H9 (cell line): ENCODE measurements around the gene ADIRF. TPM values are rescaled to one million over a fixed set of nuclear protein-coding genes. Genes with fewer than 3 reads are reported as not detected.

Source experiments
- DNase-seq: peaks from one replicate; pipeline ENCODE4 v3.0.0-alpha.2; 2017
- H2AFZ ChIP-seq: one replicate; pipeline ENCODE4 v1.6.1; 2013; ENCODE audit warnings: mild to moderate bottlenecking, low read length, control low read depth, moderate library complexity
- H2AK5ac ChIP-seq: 2 replicates; pipeline ENCODE4 v1.6.1; 2013; ENCODE audit warnings: low read length, control low read depth, mixed read lengths; ENCODE audit not compliant: insufficient read length
- H2BK120ac ChIP-seq: one replicate; pipeline ENCODE4 v1.6.1; 2013; ENCODE audit warnings: low read depth, mild to moderate bottlenecking, low read length, control low read depth, inconsistent platforms; ENCODE audit not compliant: poor library complexity, severe bottlenecking
- H2BK12ac ChIP-seq: 2 replicates; pipeline ENCODE4 v1.6.1; 2013; ENCODE audit warnings: low read length, control low read depth, mixed read lengths, low read depth; ENCODE audit not compliant: insufficient read length
- H2BK15ac ChIP-seq: 2 replicates; pipeline ENCODE4 v1.6.1; 2013; ENCODE audit warnings: low read depth, low read length, control low read depth
- H2BK20ac ChIP-seq: one replicate; pipeline ENCODE4 v1.6.1; 2013; ENCODE audit warnings: low read depth, mild to moderate bottlenecking, low read length, control low read depth, inconsistent platforms; ENCODE audit not compliant: poor library complexity, severe bottlenecking
- H2BK5ac ChIP-seq: 2 replicates; pipeline ENCODE4 v1.6.1; 2013; ENCODE audit warnings: low read length, control low read depth, mixed read lengths; ENCODE audit not compliant: insufficient read length
- H3K14ac ChIP-seq: 2 replicates; pipeline ENCODE4 v1.6.1; 2013; ENCODE audit warnings: low read length, control low read depth; ENCODE audit not compliant: insufficient read depth
- H3K18ac ChIP-seq: 2 replicates; pipeline ENCODE4 v1.6.1; 2013; ENCODE audit warnings: low read depth, mild to moderate bottlenecking, mixed read lengths, low read length, control low read depth; ENCODE audit not compliant: insufficient read length
- H3K23ac ChIP-seq: 2 replicates; pipeline ENCODE4 v1.6.1; 2013; ENCODE audit warnings: low read length, control low read depth, mixed read lengths, low read depth; ENCODE audit not compliant: insufficient read length
- H3K23me2 ChIP-seq: 2 replicates; pipeline ENCODE4 v1.6.1; 2013; ENCODE audit warnings: low read depth, mild to moderate bottlenecking, mixed read lengths, low read length, control low read depth; ENCODE audit not compliant: insufficient read length, poor library complexity, severe bottlenecking
- H3K27ac ChIP-seq: 2 replicates; pipeline ENCODE4 v1.5.1; 2013; ENCODE audit warnings: low read length, control low read depth, mixed read lengths, low read depth; ENCODE audit not compliant: insufficient read length
- H3K27me3 ChIP-seq: 2 replicates; pipeline ENCODE4 v1.6.1; 2013; ENCODE audit warnings: low read length, control low read depth, inconsistent platforms; ENCODE audit not compliant: insufficient read depth
- H3K4ac ChIP-seq: 2 replicates; pipeline ENCODE4 v1.6.1; 2013; ENCODE audit warnings: low read depth, mild to moderate bottlenecking, control low read depth, inconsistent platforms, low read length, moderate library complexity
- H3K4me1 ChIP-seq: 2 replicates; pipeline ENCODE4 v1.6.1; 2013; ENCODE audit warnings: low read length, control low read depth, inconsistent platforms; ENCODE audit not compliant: insufficient read depth
- H3K4me2 ChIP-seq: 2 replicates; pipeline ENCODE4 v1.6.1; 2013; ENCODE audit warnings: low read length, control low read depth, mixed read lengths; ENCODE audit not compliant: insufficient read length, insufficient read depth
- H3K56ac ChIP-seq: 2 replicates; pipeline ENCODE4 v1.6.1; 2013; ENCODE audit warnings: low read depth, mild to moderate bottlenecking, mixed read lengths, low read length, control low read depth; ENCODE audit not compliant: insufficient read length
- H3K79me1 ChIP-seq: 2 replicates; pipeline ENCODE4 v1.6.1; 2013; ENCODE audit warnings: low read depth, mild to moderate bottlenecking, moderate library complexity, low read length, control low read depth, inconsistent platforms; ENCODE audit not compliant: insufficient read depth, poor library complexity, severe bottlenecking
- H3K79me2 ChIP-seq: 2 replicates; pipeline ENCODE4 v1.6.1; 2013; ENCODE audit warnings: low read length, control low read depth, inconsistent platforms; ENCODE audit not compliant: insufficient read depth
- H3K9ac ChIP-seq: 2 replicates; pipeline ENCODE4 v1.6.1; 2013; ENCODE audit warnings: low read length, control low read depth, mixed read lengths; ENCODE audit not compliant: insufficient read length; ENCODE audit errors: extremely low read depth
- H3K9me3 ChIP-seq: one replicate; pipeline ENCODE4 v1.6.1; 2013; ENCODE audit warnings: low read depth, low read length, inconsistent platforms; ENCODE audit not compliant: control insufficient read depth
- H3T11ph ChIP-seq: one replicate; pipeline ENCODE4 v1.6.1; 2013; ENCODE audit warnings: mild to moderate bottlenecking, low read length, control low read depth, inconsistent platforms
- H4K20me1 ChIP-seq: one replicate; pipeline ENCODE4 v1.6.1; 2013; ENCODE audit not compliant: control insufficient read depth, insufficient read length, insufficient read depth
- H4K5ac ChIP-seq: 2 replicates; pipeline ENCODE4 v1.6.1; 2013; ENCODE audit warnings: low read depth, mild to moderate bottlenecking, mixed read lengths, low read length, control low read depth; ENCODE audit not compliant: insufficient read length
- H4K8ac ChIP-seq: replicated peaks from 2 replicates; pipeline ENCODE4 v1.6.1; 2013; ENCODE audit warnings: low read length, control low read depth, mixed read lengths, low read depth; ENCODE audit not compliant: insufficient read length
- H4K91ac ChIP-seq: 2 replicates; pipeline ENCODE4 v1.6.1; 2013; ENCODE audit warnings: low read depth, mild to moderate bottlenecking, moderate library complexity, mixed read lengths, low read length, control low read depth; ENCODE audit not compliant: insufficient read length
- H3K27ac Mint-ChIP-seq, 3 experiments: 2 replicates in 2 of 3; 3 replicates in 1 of 3; pipeline ENCODE4 v1.8.0; 2020 to 2021; ENCODE audit warnings: mixed read lengths in 3 of 3, mild to moderate bottlenecking in 1 of 3, moderate library complexity in 1 of 3
- H3K27me3 Mint-ChIP-seq: 2 replicates; pipeline ENCODE4 v1.8.0; 2021; ENCODE audit warnings: low read depth, mild to moderate bottlenecking, moderate library complexity, mixed read lengths
- H3K36me3 Mint-ChIP-seq, 3 experiments: 2 replicates in 2 of 3; 3 replicates in 1 of 3; pipeline ENCODE4 v1.8.0; 2020 to 2021; ENCODE audit warnings: low read depth in 3 of 3, mixed read lengths in 3 of 3; ENCODE audit not compliant: insufficient read depth in 1 of 3
- H3K4me1 Mint-ChIP-seq, 2 experiments: 2 replicates each; pipeline ENCODE4 v1.8.0; 2020; ENCODE audit warnings: mixed read lengths in 2 of 2
- H3K4me3 Mint-ChIP-seq, 2 experiments: 2 replicates in 1 of 2; 3 replicates in 1 of 2; pipeline ENCODE4 v1.8.0; 2020 to 2021; ENCODE audit warnings: mild to moderate bottlenecking in 2 of 2, mixed read lengths in 2 of 2, moderate library complexity in 1 of 2
- H3K9me3 Mint-ChIP-seq, 2 experiments: 2 replicates in 1 of 2; 3 replicates in 1 of 2; pipeline ENCODE4 v1.8.0; 2020; ENCODE audit warnings: mild to moderate bottlenecking in 2 of 2, mixed read lengths in 2 of 2, moderate library complexity in 1 of 2
- CTCF ChIP-seq: fragments of 200-600 bp; sonication (generic); conservative IDR thresholded peaks from 3 replicates; pipeline ENCODE4 v1.8.0; 2021; ENCODE audit warnings: antibody characterized with exemption, mild to moderate bottlenecking
- total RNA-seq: library from RNA; stranded (reverse); gene quantifications from 2 replicates; pipeline ENCODE4 v1.2.1, GENCODE V29; 2021

Gene ADIRF
- total RNA-seq, 1 experiment from 2014 or later = not detected

- peaks cover 16 to 29% (median 20%) of the 10 kb centered on the region in 3 experiments for H3K36me3 Mint-ChIP-seq
- H3K27me3 Mint-ChIP-seq = peaks cover 8% of the 10 kb centered on the region
- Histone ChIP-seq H3K4me1 (peaks cover 15% of the 10 kb centered on the region; the same call in 1 of the 2 replicates), H2BK12ac (no peak overlapping the region), H3K9ac (no peak overlapping the region), H4K91ac (no peak overlapping the region), H2BK20ac (no peak overlapping the region), H3K4ac (no peak overlapping the region), H2BK15ac (no peak overlapping the region), H2AFZ (no peak overlapping the region), H3K79me2 (no peaks in the 10 kb centered on the region), H3K9me3 (peaks cover 6% of the 10 kb centered on the region), H3K27ac (no peak overlapping the region), H3T11ph (no peak overlapping the region), H3K23me2 (no peaks in the 10 kb centered on the region), H4K5ac (no peak overlapping the region), H2BK5ac (no peak overlapping the region), H3K23ac (no peak overlapping the region), H4K8ac (no peak overlapping the region), H4K20me1 (no peaks in the 10 kb centered on the region), H3K27me3 (no peaks in the 10 kb centered on the region), H2AK5ac (no peak overlapping the region), H3K18ac (no peak overlapping the region), H3K56ac (no peak overlapping the region), H3K4me2 (no peak overlapping the region), H2BK120ac (no peak overlapping the region), H3K14ac (no peak overlapping the region), H3K79me1 (no peaks in the 10 kb centered on the region)
- peaks cover 40 to 42% of the 10 kb centered on the region in 2 experiments for H3K4me1 Mint-ChIP-seq
- DNase-seq = no peak
- TF ChIP-seq CTCF = no peak
- no peak overlapping the region for H3K4me3 Mint-ChIP-seq
- H3K27ac Mint-ChIP-seq = no peak overlapping the region
- peaks cover 22 to 32% of the 10 kb centered on the region in 2 experiments for H3K9me3 Mint-ChIP-seq
These were observed 17.0 kb upstream of the ADIRF start for GRCh38 chr10:86951184-86951761.
